Stimulated activated CD4-positive, alpha-beta T cell treated with anti-CD3 and anti-CD28 coated beads, Interleukin-12 subunit alpha, Interleukin-12 subunit beta, amount 100 ng/mL, for 48 hours (primary cell): ENCODE measurements around the gene EAPP.
"Not testable (repeated sequence)": the region's sequence is repeated elsewhere in the genome, so short reads cannot be mapped to it uniquely, and the experiment has no call there.

ENCODE experiments used
- DNase-seq, 3 donors: peaks; one replicate each; pipeline ENCODE4 v3.0.0-alpha.2; 2020; ENCODE audit warnings: low read depth in 2 of 3, low spot score in 1 of 3

The EAPP gene

DNA sequence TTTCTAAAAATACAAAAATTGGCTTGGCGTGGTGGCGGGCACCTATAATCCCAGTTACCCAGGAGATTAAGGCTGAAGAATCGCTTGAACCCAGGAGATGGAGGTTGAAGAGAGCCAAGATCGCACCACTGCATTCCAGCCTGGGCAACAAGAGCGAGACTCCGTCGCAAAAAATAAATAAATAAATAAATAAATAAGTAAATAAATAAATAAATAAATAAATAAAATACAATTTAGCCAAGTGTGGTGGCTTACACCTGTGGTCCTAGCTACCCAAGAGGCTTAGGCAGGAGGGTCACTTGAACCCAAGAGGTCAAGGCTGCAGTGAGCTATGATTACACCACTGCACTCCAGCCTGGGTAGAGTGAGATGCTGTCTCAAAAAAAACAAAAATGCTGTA is 51.0 kb downstream of the EAPP start:
- no peak for DNase-seq

DNA sequence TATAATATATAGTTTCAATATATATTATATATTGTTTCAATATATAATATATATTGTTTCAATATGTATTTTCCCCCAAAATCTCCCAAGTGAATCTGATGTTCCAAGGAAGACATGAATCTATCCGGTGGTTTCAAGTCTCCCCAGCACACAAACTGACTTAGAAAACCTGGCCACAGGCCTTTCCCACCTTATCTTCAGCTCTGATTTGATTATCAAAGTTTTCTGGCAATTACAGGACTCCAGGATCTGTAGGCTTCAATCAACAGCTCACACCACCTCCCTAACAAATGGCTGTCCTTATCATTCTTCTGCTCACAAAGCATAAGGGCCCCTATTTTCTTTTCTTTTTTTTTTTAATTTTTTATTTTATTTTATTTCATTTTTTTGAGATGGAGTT is 54.8 kb downstream of the EAPP start:
- DNase-seq: no peak

DNA sequence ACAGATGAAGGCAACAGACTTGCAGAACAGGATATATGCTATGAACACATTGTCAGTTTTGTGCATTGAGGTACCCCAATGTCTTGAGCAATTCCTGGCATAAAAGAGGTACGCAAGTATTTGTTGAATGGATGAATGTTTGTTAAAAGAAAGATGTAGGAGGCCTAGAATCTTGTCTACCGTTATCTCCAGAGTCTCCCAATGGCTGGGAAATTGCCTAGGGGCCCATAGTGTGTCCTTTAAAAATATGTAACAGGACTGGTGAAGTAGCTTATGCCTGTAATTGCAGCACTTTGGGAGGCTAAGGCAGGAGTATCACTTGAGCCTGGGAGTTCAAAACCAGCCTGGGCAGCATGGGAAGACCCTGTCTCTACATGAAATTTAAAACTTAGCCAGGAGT is 57.0 kb downstream of the EAPP start:
- DNase-seq: no peak

DNA sequence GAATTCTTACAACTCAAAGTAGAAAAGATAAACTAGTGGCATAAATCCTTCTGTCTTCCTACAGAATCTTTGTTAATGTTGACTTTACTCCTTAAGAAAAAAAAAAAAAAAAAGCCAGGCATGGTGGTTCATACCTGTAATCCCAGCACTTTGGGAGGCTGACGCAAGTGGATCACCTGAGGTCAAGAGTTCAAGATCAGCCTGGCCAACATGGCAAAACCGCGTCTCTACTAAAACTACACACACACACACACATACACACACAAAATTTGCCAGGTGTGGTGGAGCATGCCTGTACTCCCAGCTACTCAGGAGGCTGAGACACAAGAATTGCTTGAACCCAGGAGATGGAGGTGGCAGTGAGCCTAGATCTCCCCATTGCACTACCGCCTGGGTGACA is 59.8 kb downstream of the EAPP start:
- no peak for DNase-seq

DNA sequence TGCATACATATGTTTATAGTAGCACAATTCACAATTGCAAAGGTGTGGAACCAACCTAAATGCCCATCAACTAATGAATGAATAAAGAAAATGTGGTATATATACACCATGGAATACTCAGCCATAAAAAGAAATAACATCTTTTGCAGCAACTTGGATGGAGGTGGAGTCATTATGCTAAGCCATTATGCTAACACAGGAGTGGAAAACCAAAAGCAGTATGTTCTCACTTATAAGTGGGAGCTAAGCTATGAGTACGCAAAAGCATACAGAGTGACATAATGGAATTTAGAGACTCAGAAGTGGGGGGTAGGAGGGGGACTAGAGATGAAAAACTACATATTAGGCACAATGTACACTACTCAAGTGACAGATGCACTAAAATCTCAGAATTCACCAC is 61.2 kb downstream of the EAPP start:
- no peak for DNase-seq

DNA sequence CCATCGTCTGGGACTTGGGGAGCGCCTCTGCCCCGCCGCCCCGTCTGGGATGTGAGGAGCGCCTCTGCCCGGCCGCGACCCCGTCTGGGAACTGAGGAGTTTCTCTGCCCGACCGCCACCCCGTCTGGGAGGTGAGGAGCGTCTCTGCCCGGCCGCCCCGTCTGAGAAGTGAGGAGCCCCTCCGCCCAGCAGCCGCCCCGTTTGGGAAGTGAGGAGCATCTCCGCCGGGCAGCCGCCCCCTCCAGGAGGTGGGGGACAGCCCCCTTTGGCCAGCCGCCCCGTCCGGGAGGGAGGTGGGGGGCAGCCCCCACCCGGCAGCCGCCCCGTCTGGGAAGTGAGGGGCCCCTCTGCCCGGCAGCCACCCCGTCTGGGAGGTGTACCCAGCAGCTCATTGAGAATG is 63.5 kb downstream of the EAPP start:
- not testable (repeated sequence) for DNase-seq

DNA sequence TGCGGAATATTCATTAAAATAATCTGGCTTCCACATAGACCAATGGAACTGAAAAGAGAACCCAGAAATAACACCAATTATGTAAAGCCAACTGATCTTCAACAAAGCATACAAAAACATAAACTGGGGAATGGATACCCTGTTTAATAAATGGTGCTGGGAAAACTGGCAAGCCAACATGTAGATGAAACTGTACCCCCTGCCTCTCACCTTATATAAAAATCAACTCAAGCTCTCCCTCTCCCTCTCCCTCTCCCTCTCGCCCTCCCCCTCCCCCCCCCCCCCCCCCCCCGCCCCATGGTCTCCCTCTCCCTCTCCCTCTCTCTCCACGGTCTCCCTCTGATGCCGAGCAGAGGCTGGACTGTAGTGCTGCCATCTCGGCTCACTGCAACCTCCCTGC is 64.3 kb downstream of the EAPP start:
- no peak for DNase-seq

DNA sequence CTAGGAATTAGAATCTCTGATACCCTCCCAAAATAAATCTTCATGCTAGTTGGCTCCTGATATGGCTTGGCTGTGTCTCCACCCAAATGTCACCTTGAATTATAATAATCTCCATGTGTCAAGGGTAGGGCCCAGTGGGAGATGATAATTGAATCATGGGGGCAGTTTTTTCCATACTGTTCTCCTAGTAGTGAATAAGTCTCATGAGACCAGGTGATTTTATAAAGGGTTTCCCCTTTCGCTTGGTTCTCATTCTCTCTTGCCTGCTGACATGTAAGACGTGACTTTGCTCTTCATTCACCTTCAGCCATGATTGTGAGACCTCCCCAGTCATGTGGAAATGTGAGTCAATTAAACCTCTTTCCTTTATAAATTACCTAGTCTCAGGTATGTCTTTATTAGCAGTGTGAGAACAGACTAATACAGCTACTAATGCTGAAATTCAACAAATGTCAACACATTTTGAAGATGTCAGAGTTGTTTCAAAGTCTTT is 65.3 kb downstream of the EAPP start:
- no peak for DNase-seq

DNA sequence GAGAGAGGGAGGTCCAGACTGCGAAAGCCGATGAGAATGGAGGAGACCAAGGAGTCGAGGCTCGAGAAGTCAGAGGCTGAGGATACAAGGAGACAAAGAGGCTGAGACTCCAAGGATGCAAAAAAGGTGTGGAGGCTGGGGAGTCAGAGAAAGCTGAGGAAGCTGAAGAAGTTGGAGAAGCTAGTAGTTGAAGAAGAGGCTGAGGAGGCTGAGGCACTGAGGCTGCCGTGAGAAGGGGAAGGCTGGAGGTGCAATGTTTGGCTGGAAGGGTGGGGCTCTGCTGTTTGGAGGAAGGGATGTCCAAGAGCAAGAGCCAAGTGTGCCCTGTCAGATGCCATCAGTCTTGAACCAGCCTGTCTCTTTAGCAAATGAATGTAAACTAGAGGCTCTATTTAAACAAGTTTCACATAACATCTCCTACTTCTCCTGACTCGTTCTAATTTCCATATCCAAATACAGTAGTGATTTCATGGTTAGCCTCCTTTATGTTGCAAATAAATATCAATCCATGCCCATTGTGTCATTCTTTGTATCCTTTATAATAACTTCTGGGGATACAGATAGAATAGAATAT is 66.7 kb downstream of the EAPP start:
- no peak for DNase-seq

DNA sequence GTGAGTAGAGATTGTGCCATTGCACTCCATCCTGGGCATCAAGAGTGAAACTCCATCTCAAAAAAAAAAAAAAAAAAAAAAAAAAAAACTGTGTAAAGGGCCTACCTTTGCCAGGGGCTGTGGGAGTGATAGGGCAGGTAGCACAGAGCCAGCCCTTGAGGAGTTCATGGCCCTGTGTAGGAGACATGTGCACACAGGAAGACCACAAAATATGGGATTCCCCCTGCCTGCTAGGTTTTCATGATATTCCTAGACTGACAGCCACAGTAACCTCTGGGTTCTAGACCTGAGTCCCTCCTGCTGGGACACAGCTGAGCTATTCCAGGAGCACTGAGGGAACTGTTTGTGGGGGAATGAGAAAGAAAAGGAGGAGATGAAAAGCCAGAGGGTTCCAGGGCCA is 69.2 kb downstream of the EAPP start:
- no peak for DNase-seq

DNA sequence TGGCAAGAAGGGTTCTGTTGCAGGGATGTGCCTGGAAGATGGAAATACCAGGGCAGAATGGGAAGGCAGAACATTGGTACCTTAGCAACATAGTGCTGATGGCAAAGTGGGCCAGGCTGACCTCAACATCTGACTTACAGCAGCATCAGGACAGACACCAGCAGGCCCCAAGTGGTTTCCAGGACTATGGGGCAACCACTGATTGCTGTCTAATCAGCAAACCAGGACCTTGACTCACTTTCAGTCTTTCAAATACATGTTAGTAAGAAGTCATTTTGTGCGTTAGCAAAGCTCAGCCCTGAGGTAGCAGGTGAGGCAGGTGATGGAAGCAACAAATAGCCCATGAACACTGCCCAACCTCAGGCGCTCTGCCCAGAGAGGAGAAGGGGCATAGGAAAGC is 72.8 kb downstream of the EAPP start:
- DNase-seq: no peak
